ENCODE results near the gene TIAM2. TPM values are rescaled to one million over a fixed set of nuclear protein-coding genes. Genes with fewer than 3 reads are reported as not detected.

Gene TIAM2
- total and polyA plus RNA-seq, 2 experiments from 2014 or later: 14.2 to 24.4 TPM

DNA sequence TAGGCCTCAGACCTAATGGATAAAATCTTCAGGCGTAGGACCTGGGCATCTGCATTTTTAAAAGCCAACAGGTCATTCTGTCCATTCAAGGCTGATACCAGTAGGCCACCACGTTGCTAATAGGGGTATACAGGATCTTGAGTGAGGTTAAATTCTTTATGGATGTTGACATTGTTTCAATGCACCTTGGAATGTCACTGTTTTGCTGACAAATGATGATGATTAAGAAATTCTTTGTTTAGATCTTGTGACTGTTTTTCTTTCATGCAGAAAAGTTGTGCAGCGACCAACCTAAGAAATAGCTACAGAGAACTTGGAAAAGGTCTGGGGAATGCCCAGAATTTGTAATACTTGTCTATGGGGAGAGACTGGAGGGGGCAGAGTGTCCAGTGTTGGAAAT lies 167.6 kb downstream of the TIAM2 start:
- Mint-ChIP-seq H3K36me3 (ENCODE audit: low read depth) (peaks cover 12% of the 10 kb centered on the region), H3K4me3 (no peak overlapping the region), H3K9me3 (peaks cover 8% of the 10 kb centered on the region; the same call in 1 of the 3 replicates), H3K4me1 (peaks cover 17% of the 10 kb centered on the region), H3K27me3 (ENCODE audit: insufficient read depth, low read depth, poor library complexity) (no peaks in the 10 kb centered on the region), H3K27ac (no peak overlapping the region)
- no peak overlapping the region for H2AFZ ChIP-seq
- H3K79me2 ChIP-seq (replicated peaks; ENCODE audit: insufficient read depth): no peaks in the 10 kb centered on the region; the same call in 1 of the 2 replicates
- H3K27me3 ChIP-seq (ENCODE audit: insufficient read depth): no peaks in the 10 kb centered on the region
- H4K20me1 ChIP-seq (replicated peaks; ENCODE audit: insufficient read depth): no peaks in the 10 kb centered on the region
- DNase-seq (ENCODE audit: low spot score): no peak
- TF ChIP-seq POLR2AphosphoS5 (IDR thresholded peaks at IDR 0.05; ENCODE audit: low read depth): no peak
- TF ChIP-seq, protein P1, sequence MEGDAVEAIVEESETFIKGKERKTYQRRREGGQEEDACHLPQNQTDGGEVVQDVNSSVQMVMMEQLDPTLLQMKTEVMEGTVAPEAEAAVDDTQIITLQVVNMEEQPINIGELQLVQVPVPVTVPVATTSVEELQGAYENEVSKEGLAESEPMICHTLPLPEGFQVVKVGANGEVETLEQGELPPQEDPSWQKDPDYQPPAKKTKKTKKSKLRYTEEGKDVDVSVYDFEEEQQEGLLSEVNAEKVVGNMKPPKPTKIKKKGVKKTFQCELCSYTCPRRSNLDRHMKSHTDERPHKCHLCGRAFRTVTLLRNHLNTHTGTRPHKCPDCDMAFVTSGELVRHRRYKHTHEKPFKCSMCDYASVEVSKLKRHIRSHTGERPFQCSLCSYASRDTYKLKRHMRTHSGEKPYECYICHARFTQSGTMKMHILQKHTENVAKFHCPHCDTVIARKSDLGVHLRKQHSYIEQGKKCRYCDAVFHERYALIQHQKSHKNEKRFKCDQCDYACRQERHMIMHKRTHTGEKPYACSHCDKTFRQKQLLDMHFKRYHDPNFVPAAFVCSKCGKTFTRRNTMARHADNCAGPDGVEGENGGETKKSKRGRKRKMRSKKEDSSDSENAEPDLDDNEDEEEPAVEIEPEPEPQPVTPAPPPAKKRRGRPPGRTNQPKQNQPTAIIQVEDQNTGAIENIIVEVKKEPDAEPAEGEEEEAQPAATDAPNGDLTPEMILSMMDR (conservative IDR thresholded peaks at IDR 0.05; ENCODE audit: low read depth in 2 of 2): no peak
- TF ChIP-seq EZH2 (IDR thresholded peaks at IDR 0.05; ENCODE audit: low read depth, unreplicated experiment): no peak
- TF ChIP-seq ZNF114 (CRISPR knock-in tag; IDR thresholded peaks at IDR 0.05): no peak
- TF ChIP-seq, protein P2, sequence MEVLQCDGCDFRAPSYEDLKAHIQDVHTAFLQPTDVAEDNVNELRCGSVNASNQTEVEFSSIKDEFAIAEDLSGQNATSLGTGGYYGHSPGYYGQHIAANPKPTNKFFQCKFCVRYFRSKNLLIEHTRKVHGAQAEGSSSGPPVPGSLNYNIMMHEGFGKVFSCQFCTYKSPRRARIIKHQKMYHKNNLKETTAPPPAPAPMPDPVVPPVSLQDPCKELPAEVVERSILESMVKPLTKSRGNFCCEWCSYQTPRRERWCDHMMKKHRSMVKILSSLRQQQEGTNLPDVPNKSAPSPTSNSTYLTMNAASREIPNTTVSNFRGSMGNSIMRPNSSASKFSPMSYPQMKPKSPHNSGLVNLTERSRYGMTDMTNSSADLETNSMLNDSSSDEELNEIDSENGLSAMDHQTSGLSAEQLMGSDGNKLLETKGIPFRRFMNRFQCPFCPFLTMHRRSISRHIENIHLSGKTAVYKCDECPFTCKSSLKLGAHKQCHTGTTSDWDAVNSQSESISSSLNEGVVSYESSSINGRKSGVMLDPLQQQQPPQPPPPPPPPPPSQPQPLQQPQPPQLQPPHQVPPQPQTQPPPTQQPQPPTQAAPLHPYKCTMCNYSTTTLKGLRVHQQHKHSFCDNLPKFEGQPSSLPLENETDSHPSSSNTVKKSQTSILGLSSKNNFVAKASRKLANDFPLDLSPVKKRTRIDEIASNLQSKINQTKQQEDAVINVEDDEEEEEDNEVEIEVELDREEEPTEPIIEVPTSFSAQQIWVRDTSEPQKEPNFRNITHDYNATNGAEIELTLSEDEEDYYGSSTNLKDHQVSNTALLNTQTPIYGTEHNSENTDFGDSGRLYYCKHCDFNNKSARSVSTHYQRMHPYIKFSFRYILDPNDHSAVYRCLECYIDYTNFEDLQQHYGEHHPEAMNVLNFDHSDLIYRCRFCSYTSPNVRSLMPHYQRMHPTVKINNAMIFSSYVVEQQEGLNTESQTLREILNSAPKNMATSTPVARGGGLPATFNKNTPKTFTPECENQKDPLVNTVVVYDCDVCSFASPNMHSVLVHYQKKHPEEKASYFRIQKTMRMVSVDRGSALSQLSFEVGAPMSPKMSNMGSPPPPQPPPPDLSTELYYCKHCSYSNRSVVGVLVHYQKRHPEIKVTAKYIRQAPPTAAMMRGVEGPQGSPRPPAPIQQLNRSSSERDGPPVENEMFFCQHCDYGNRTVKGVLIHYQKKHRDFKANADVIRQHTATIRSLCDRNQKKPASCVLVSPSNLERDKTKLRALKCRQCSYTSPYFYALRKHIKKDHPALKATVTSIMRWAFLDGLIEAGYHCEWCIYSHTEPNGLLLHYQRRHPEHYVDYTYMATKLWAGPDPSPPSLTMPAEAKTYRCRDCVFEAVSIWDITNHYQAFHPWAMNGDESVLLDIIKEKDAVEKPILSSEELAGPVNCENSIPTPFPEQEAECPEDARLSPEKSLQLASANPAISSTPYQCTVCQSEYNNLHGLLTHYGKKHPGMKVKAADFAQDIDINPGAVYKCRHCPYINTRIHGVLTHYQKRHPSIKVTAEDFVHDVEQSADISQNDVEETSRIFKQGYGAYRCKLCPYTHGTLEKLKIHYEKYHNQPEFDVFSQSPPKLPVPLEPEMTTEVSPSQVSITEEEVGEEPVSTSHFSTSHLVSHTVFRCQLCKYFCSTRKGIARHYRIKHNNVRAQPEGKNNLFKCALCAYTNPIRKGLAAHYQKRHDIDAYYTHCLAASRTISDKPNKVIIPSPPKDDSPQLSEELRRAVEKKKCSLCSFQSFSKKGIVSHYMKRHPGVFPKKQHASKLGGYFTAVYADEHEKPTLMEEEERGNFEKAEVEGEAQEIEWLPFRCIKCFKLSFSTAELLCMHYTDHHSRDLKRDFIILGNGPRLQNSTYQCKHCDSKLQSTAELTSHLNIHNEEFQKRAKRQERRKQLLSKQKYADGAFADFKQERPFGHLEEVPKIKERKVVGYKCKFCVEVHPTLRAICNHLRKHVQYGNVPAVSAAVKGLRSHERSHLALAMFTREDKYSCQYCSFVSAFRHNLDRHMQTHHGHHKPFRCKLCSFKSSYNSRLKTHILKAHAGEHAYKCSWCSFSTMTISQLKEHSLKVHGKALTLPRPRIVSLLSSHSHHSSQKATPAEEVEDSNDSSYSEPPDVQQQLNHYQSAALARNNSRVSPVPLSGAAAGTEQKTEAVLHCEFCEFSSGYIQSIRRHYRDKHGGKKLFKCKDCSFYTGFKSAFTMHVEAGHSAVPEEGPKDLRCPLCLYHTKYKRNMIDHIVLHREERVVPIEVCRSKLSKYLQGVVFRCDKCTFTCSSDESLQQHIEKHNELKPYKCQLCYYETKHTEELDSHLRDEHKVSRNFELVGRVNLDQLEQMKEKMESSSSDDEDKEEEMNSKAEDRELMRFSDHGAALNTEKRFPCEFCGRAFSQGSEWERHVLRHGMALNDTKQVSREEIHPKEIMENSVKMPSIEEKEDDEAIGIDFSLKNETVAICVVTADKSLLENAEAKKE (CRISPR knock-in tag; IDR thresholded peaks at IDR 0.05): no peak
- no peak for TF ChIP-seq NANOG (IDR thresholded peaks at IDR 0.05; ENCODE audit: borderline replicate concordance)
- no peak for TF ChIP-seq JUNB (IDR thresholded peaks at IDR 0.05; ENCODE audit: unreplicated experiment)
- no peak for TF ChIP-seq CREB1 (CRISPR knock-in tag; IDR thresholded peaks at IDR 0.05; ENCODE audit: low read depth)
- TF ChIP-seq, protein P3, sequence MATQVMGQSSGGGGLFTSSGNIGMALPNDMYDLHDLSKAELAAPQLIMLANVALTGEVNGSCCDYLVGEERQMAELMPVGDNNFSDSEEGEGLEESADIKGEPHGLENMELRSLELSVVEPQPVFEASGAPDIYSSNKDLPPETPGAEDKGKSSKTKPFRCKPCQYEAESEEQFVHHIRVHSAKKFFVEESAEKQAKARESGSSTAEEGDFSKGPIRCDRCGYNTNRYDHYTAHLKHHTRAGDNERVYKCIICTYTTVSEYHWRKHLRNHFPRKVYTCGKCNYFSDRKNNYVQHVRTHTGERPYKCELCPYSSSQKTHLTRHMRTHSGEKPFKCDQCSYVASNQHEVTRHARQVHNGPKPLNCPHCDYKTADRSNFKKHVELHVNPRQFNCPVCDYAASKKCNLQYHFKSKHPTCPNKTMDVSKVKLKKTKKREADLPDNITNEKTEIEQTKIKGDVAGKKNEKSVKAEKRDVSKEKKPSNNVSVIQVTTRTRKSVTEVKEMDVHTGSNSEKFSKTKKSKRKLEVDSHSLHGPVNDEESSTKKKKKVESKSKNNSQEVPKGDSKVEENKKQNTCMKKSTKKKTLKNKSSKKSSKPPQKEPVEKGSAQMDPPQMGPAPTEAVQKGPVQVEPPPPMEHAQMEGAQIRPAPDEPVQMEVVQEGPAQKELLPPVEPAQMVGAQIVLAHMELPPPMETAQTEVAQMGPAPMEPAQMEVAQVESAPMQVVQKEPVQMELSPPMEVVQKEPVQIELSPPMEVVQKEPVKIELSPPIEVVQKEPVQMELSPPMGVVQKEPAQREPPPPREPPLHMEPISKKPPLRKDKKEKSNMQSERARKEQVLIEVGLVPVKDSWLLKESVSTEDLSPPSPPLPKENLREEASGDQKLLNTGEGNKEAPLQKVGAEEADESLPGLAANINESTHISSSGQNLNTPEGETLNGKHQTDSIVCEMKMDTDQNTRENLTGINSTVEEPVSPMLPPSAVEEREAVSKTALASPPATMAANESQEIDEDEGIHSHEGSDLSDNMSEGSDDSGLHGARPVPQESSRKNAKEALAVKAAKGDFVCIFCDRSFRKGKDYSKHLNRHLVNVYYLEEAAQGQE (IDR thresholded peaks at IDR 0.05; ENCODE audit: unreplicated experiment): no peak
- TF ChIP-seq STAT1 (IDR thresholded peaks at IDR 0.05; ENCODE audit: unreplicated experiment): no peak
- TF ChIP-seq, protein P4, sequence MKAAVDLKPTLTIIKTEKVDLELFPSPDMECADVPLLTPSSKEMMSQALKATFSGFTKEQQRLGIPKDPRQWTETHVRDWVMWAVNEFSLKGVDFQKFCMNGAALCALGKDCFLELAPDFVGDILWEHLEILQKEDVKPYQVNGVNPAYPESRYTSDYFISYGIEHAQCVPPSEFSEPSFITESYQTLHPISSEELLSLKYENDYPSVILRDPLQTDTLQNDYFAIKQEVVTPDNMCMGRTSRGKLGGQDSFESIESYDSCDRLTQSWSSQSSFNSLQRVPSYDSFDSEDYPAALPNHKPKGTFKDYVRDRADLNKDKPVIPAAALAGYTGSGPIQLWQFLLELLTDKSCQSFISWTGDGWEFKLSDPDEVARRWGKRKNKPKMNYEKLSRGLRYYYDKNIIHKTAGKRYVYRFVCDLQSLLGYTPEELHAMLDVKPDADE (IDR thresholded peaks at IDR 0.05): no peak
- TF ChIP-seq ZNF331 (CRISPR knock-in tag; IDR thresholded peaks at IDR 0.05; ENCODE audit: low read depth): no peak
- no peak for TF ChIP-seq EZH2phosphoT487 (IDR thresholded peaks at IDR 0.05; ENCODE audit: unreplicated experiment)
- H3K4me1 ChIP-seq (ENCODE audit: insufficient read depth): peaks cover 22% of the 10 kb centered on the region
- H3F3A ChIP-seq (replicated peaks; ENCODE audit: low read depth): no peaks in the 10 kb centered on the region
- no peaks in the 10 kb centered on the region for H3K9me2 ChIP-seq (ENCODE audit: insufficient read depth)
- no peak overlapping the region for H3K4me3 ChIP-seq
- no peak for ATAC-seq
- no peaks in the 10 kb centered on the region for H3K36me3 ChIP-seq (ENCODE audit: insufficient read depth)
- H3K4me2 ChIP-seq: no peak overlapping the region
- H3K27ac ChIP-seq (ENCODE audit: low read depth): peak overlapping the region; percentile 68; the same call in 1 of the 2 replicates
